Caco-2 (cell line): ENCODE measurements around the gene NELFB. TPM values are rescaled to one million over a fixed set of nuclear protein-coding genes. Genes with fewer than 3 reads are reported as not detected.

Source experiments
- BruUV-seq: library from RNA; stranded (reverse); fragments of 400-500 nt; replicated peaks from 2 replicates; lab custom pipeline; 2021; lab: Mats Ljungman, UMichigan
- CTCF ChIA-PET: fragments of 300-600 bp; sonication (Branson Sonifier 250); formaldehyde crosslinking; loops from one replicate; lab custom pipeline; 2022; ENCODE audit warnings: antibody characterized with exemption; lab: Charles Lee
- POLR2A ChIA-PET: fragments of 300-600 bp; sonication (Branson Sonifier 250); formaldehyde crosslinking; loops from one replicate; lab custom pipeline; 2022; ENCODE audit warnings: antibody characterized with exemption; lab: Charles Lee
- DNase-seq, 2 experiments: peaks; one replicate each; pipeline versions ENCODE4 v3.0.0 to v3.0.0-alpha.2; 2020 to 2022
- H3K27me3 ChIP-seq: replicated peaks from 2 replicates; pipeline ENCODE4 v1.6.0; 2011; ENCODE audit warnings: low read length; ENCODE audit not compliant: control insufficient read depth, insufficient read depth
- H3K36me3 ChIP-seq: 2 replicates; pipeline ENCODE4 v1.5.1; 2011; ENCODE audit warnings: low read length; ENCODE audit not compliant: control insufficient read depth, insufficient read depth
- H3K4me1 ChIP-seq: fragments of 250-450 bp; sonication (Bioruptor Pico); 2 replicates; pipeline ENCODE4 v1.5.1; 2020; ENCODE audit warnings: mild to moderate bottlenecking
- H3K4me3 ChIP-seq: 2 replicates; pipeline ENCODE4 v1.5.1; 2011; ENCODE audit warnings: low read depth, mild to moderate bottlenecking, control low read depth, low read length
- H3K9me3 ChIP-seq: fragments of 250-450 bp; sonication (Bioruptor Pico); 2 replicates; pipeline ENCODE4 v1.5.1; 2020; ENCODE audit warnings: mild to moderate bottlenecking, moderate library complexity
- H3K27ac Mint-ChIP-seq: one replicate; pipeline ENCODE4 v1.8.0; 2022; ENCODE audit warnings: mixed read lengths; ENCODE audit not compliant: unreplicated experiment
- H3K27me3 Mint-ChIP-seq: one replicate; pipeline ENCODE4 v1.8.0; 2022; ENCODE audit warnings: mixed read lengths; ENCODE audit not compliant: insufficient read depth, unreplicated experiment
- H3K36me3 Mint-ChIP-seq: one replicate; pipeline ENCODE4 v1.8.0; 2022; ENCODE audit warnings: mild to moderate bottlenecking, mixed read lengths; ENCODE audit not compliant: insufficient read depth, unreplicated experiment
- H3K4me1 Mint-ChIP-seq: one replicate; pipeline ENCODE4 v1.8.0; 2022; ENCODE audit warnings: low read depth, mixed read lengths; ENCODE audit not compliant: unreplicated experiment
- H3K4me3 Mint-ChIP-seq: one replicate; pipeline ENCODE4 v1.8.0; 2022; ENCODE audit warnings: mild to moderate bottlenecking, moderate library complexity, mixed read lengths; ENCODE audit not compliant: unreplicated experiment
- H3K9me3 Mint-ChIP-seq: one replicate; pipeline ENCODE4 v1.8.0; 2022; ENCODE audit warnings: mixed read lengths; ENCODE audit not compliant: unreplicated experiment
- intact Hi-C: fragments of 100-400 bp; cut with micrococcal nuclease; formaldehyde crosslinking; loops from one replicate; pipeline ENCODE4 v1.10.0; 2022; ENCODE audit not compliant: unreplicated experiment
- total RNA-seq: library from RNA; stranded (reverse); gene quantifications from 2 replicates; pipeline ENCODE4 v1.2.3, GENCODE V29; 2022
- TF ChIP-seq, protein P1 (sequence below), 2 experiments: fragments of 200-600 bp in 1 of 2; IDR thresholded peaks; 1 replicate in 1 of 2; 2 replicates in 1 of 2; pipeline versions ENCODE4 v1.5.1 to v1.8.0; 2011 to 2022; ENCODE audit warnings: antibody characterized with exemption in 1 of 2, control low read depth in 1 of 2, inconsistent platforms in 1 of 2, low read depth in 1 of 2, low read length in 1 of 2, mild to moderate bottlenecking in 1 of 2, moderate library complexity in 1 of 2; ENCODE audit not compliant: insufficient read depth in 1 of 2, severe bottlenecking in 1 of 2, unreplicated experiment in 1 of 2

The NELFB gene
- total RNA-seq, 1 experiment from 2014 or later = 79.1 TPM

DNA sequence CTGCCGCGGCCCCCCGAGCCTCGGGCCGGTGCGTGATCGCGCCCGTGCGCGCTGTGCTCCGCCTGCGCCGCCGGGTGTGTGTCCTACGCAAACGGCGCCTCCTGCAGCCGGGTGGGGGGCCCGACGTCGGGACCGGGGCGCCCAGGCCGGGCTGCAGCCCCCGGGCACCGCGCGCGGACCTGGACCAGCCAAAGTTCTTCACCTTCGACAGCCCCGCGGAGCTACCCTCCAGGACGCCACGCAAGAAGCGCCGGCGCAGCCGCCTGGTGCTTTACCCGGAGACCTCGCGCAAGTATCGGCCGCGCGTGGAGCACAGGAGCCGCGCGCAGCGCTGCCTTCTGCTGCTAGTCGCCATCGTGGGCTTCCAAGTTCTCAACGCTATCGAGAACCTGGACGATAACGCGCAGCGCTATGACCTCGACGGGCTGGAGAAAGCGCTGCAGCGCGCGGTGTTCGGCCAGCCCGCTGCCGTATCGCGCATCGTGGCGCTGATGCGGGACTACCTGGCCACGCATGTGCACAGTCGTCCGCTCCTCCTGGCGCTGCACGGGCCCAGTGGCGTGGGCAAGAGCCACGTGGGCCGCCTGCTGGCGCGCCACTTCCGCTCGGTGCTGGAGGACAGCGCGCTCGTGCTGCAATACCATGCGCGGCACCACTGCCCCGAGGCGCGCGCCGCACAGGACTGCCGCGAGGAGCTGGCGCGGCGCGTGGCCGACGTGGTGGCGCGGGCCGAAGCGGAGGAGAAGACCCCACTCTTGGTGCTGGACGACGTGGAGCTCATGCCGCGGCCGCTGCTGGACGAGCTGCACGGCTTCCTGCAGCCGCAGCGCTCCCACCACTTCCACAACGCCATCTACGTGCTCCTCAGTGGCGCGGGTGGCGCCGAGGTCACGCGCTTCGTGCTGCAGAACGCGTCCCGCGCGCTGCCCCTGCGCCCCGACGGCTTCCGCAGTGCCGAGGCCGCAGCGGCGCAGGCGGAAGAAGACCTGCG, 23.9 kb downstream of the NELFB start:
- CTCF ChIA-PET = interaction anchor here (0.6 kb wide), 1 partner anchor 309 kb away, joined by 3 read pairs; no protein-coding TSS in a partner anchor
- Mint-ChIP-seq H3K27me3 (no peaks in the 10 kb centered on the region), H3K4me3 (no peak overlapping the region), H3K27ac (no peak overlapping the region), H3K9me3 (no peaks in the 10 kb centered on the region), H3K4me1 (no peaks in the 10 kb centered on the region), H3K36me3 (peaks cover 32% of the 10 kb centered on the region)
- H3K36me3 ChIP-seq = no peaks in the 10 kb centered on the region; the same call in 1 of the 2 replicates
- no peaks in the 10 kb centered on the region for H3K27me3 ChIP-seq
- TF ChIP-seq, protein P1, sequence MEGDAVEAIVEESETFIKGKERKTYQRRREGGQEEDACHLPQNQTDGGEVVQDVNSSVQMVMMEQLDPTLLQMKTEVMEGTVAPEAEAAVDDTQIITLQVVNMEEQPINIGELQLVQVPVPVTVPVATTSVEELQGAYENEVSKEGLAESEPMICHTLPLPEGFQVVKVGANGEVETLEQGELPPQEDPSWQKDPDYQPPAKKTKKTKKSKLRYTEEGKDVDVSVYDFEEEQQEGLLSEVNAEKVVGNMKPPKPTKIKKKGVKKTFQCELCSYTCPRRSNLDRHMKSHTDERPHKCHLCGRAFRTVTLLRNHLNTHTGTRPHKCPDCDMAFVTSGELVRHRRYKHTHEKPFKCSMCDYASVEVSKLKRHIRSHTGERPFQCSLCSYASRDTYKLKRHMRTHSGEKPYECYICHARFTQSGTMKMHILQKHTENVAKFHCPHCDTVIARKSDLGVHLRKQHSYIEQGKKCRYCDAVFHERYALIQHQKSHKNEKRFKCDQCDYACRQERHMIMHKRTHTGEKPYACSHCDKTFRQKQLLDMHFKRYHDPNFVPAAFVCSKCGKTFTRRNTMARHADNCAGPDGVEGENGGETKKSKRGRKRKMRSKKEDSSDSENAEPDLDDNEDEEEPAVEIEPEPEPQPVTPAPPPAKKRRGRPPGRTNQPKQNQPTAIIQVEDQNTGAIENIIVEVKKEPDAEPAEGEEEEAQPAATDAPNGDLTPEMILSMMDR (IDR thresholded peaks at IDR 0.05; ENCODE audit: insufficient read depth in 1 of 2, low read depth in 1 of 2, low read length in 1 of 2, severe bottlenecking in 1 of 2, unreplicated experiment in 1 of 2) = no peak
- intact Hi-C loops = no loop called here
- DNase-seq = no peak
- 0 out of 2 replicates have a peak, but pooled peaks cover 6% of the 10 kb centered on the region for H3K9me3 ChIP-seq
- no TSS peak for BruUV-seq
- POLR2A ChIA-PET = interaction anchor here (0.7 kb wide), 1 partner anchor 24 kb away, joined by 4 read pairs; no protein-coding TSS in a partner anchor
- no peak overlapping the region for H3K4me3 ChIP-seq
- H3K4me1 ChIP-seq = no peaks in the 10 kb centered on the region

- Mint-ChIP-seq H3K9me3 (no peaks in the 10 kb centered on the region), H3K27ac (no peak overlapping the region), H3K4me3 (no peak overlapping the region), H3K27me3 (no peaks in the 10 kb centered on the region), H3K36me3 (peaks cover 23% of the 10 kb centered on the region), H3K4me1 (no peaks in the 10 kb centered on the region)
- no TSS peak for BruUV-seq
- Histone ChIP-seq H3K4me3 (no peak overlapping the region), H3K4me1 (no peaks in the 10 kb centered on the region), H3K27me3 (no peaks in the 10 kb centered on the region), H3K9me3 (0 out of 2 replicates have a peak, but pooled peaks cover 6% of the 10 kb centered on the region), H3K36me3 (no peaks in the 10 kb centered on the region; the same call in 1 of the 2 replicates)
- intact Hi-C loops = no loop called here
- TF ChIP-seq, protein P1 (IDR thresholded peaks at IDR 0.05; ENCODE audit: insufficient read depth in 1 of 2, low read depth in 1 of 2, low read length in 1 of 2, severe bottlenecking in 1 of 2, unreplicated experiment in 1 of 2) = no peak
- POLR2A ChIA-PET = interaction anchor here (0.7 kb wide), 1 partner anchor 23 kb away, joined by 4 read pairs; no protein-coding TSS in a partner anchor
- no peak for DNase-seq
- CTCF ChIA-PET = interaction anchor here (0.6 kb wide), 1 partner anchor 308 kb away, joined by 3 read pairs; no protein-coding TSS in a partner anchor
Observed at GRCh38 chr9:137279741-137280473, 24.8 kb downstream of the NELFB start.
